ENCODE results near the gene DCP2.

The DCP2 gene

DNA sequence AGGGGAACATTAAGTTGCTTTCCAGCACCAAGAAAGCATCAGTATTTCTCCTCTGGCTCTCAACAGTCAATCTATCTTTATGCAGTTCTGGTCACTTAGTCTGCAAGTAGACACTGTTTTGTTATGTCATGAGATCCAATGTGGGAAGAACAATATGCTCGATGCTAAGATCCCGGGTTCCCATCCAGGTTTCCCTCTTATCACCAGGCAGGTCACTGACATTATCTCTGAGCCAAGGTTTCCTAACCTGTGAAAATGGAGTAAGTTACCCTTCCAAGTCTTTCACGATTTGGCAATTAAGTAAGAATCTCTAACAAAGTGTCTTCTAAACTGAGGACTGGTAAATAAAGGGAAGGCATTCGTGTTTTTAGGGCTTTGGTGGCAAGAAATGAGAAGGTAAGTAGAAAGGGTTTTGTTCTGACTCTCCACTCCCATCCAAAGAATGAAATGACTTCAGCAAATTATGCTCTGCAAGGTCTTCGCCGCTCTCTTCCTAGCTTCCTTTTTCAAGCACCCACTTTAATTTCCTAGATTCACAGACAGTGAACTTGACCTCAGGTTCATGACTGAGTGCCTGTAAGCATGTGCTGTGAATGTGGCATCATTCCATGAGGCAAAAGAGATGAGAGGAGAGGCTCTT lies 86.4 kb downstream of the DCP2 start:
- DNase-seq (ENCODE audit: low read depth in 1 of 2, low spot score in 1 of 2) = no peak

DNA sequence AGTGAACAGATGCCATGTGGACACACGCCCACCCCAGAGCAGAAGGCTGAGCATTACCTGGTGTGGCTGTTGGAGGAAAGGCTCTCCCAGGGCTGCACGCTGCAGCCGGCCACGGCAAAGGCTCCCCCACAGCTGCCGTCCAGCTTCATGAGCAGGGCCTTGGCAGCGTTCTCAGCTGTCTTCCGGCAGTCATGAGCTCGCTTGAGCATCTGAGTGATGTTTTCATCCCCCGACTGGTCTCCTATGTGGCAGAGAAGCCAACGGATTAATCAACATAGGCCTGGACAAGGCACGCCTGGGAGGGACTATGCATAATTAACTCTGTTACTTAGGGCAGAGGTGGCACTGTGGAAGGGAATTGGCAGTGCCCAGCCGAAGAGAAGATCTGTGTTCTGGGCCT lies 87.3 kb downstream of the DCP2 start:
- no peak for DNase-seq (ENCODE audit: low read depth in 1 of 2, low spot score in 1 of 2)

DNA sequence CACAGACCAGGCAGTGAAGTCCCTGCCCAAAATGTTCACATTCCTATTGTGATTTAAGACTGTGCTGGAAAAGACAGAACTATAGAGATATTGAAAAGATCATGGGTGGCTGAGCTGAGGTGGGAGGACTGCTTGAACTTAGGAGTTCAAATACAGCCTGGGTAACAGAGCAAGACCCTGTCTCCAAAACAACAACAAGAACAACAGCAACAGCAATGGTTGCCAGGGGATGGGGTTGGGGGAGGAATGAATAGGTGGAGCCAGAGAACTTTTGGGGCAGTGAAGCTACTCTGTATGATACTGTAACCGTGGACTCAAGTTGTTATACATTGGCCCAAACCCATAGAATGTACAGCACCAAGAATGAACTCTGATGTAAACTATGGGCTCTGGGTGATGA lies 88.2 kb downstream of the DCP2 start:
- no peak for DNase-seq (ENCODE audit: low read depth in 1 of 2, low spot score in 1 of 2)

DNA sequence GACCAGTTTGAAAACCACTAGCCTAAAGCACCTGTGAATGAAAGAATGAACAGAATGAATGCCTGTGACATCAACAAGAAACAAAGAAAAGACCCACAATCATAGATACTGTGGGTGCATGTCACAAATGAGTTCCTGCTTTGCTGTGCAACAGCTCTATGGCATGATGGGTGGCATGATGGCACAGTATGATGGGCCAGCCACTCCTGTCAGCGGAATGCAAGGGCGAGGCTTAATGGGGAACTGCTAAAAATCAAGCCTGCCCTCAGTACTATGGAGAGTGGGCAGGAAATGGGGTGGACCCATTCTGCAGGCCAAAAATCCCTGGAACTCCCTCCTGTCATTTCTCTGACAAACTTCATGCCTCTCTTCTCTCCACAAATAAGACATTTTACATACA lies 89.0 kb downstream of the DCP2 start:
- DNase-seq (ENCODE audit: low read depth in 1 of 2, low spot score in 1 of 2) = no peak

DNA sequence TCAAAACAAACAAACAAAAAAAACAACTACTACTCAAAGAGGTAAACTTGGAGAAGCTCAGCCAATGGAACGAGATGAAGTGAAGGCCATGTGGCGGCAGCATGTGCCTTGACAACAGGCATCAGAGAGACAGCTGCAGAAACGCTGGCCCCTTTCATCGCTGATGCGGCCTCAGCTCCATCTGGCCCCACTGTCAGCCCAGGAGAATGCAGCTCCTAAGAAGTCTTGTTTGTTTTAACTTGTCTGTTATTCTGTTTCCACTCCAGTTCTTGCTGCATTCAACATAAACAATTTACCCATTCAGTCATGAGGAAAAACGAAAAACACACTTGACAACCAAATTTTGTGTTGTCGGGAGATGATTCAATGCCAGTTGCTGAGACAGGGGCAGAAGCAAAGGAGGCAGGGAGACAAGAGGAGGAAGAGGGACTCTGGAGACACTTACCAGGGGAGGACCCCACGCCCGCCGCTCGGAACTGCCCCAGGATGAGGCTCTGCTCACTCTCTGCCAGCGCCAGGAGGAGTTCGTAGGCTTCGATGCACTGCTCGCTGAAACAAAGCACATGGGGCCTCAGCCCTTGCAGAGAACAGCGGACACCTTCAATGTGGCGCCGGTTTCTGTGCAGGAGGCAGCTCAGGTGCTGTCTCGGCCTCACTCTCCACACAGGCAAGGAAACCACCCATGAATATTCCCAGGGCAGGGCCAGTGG lies 91.2 kb downstream of the DCP2 start:
- DNase-seq (ENCODE audit: low read depth in 1 of 2, low spot score in 1 of 2) = no peak

DNA sequence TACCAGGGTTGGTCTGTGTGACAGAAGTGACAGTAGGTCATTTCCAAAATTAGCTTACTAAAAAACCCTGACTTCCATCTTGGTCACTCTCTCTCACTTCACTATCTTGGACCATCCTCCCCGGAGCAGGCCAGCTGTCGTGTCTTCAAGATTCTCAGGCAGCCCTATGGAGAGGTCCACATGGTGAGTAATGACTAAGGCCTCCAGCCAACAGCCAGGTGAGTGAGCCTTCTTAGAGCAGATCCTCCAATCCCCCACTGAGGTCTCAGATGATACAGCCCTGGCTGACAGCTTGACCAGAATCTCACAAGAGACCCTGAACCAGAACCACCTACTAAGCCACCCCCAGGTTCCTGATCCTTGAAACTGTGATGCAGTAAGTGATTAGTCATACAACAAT lies 92.0 kb downstream of the DCP2 start:
- DNase-seq (ENCODE audit: low read depth in 1 of 2, low spot score in 1 of 2) = no peak
